GM19438 (cell line): ENCODE data around the gene MMP13.
A peak's percentile ranks its signal among the peaks of the same experiment; 100 is the strongest.
"Not testable (repeated sequence)": the region's sequence is repeated elsewhere in the genome, so short reads cannot be mapped to it uniquely, and the experiment has no call there.

Experiments used
- ATAC-seq: cut with Tn5 transposase; IDR thresholded peaks from one replicate; pipeline ENCODE4 v1.9.1; 2021; ENCODE audit warnings: low read depth; ENCODE audit not compliant: unreplicated experiment

Gene MMP13

GRCh38 chr11:102955624-102956023 is at the start of gene MMP13:
Gene MMP13 (minus strand): TSS chr11:102955732. CDS start chr11:102955705, 27 bp downstream.
- no peak for ATAC-seq

- not testable (repeated sequence) for ATAC-seq
These were observed 48.7 kb upstream of the MMP13 start for GRCh38 chr11:103004234-103004633.

DNA sequence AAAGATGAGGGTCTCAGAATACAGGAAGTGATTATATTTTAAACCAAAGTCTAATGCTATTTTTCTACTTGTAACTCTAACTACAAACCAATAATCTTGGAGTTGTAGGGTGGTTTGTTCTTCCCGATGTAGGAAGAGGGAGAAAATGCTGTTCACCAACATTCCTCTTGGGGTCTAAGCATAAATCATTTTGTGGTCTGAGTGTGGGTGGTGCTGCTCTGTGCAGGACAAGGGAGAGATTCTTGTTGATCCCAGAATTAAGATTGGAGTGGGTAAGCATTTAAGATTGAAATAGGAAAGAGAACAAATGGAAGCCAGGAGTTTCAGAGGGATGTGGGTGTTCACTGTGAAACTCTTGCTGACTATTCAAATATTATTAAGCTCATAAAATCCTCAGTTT is 38.6 kb upstream of the MMP13 start:
- no peak for ATAC-seq

DNA sequence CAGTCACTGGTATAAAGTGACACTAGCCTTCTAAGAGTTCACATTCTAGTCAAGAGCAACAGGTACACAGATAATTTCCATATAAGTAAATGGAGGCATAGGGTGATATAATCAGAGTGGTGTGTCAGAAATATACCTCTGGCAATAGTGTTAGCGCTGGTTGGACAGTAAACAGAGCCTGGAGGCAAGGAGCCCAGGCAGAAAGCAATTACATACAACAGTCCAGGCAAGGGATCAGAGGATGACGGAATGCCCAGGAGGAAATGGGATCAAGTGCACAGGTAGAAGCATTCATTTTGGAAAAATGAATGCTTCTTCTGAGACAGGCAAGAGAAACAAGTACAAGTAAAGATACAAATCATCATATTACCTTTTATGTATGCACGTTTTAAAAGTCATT is 36.2 kb upstream of the MMP13 start:
- no peak for ATAC-seq

- ATAC-seq, result no peak
These were observed 34.6 kb upstream of the MMP13 start for GRCh38 chr11:102990145-102990544.

DNA sequence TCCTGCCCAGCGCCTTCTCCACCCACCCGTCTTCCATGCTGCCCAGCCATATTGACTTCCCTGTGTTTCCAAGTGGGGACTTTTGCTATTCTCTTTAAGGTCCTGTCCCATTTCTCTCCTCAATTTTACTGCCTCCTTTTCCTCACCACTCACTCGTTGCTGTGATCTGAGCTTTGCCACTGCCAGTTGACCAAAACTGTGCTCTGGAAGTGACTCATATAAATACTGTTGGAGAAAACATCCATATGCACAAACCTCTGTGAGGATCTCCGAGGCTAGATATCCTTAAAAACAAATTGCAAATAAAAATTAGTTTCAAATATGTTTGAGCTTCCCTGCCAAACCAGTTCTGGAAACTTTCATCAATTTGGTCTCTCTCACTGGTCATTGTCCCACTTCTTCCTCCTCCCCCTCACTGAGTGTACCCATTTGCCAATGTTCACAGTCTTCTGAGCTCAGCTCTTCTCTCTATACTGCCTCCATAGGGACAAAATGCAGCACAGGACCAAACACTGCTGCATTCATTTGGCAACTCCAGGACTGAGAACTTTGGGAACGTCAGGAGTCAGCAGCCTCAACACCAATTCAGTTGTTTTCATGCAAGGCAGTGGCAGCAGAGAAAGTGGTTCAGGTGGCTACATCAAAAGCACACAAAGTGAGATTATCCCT is 34.0 kb upstream of the MMP13 start:
- no peak for ATAC-seq

DNA sequence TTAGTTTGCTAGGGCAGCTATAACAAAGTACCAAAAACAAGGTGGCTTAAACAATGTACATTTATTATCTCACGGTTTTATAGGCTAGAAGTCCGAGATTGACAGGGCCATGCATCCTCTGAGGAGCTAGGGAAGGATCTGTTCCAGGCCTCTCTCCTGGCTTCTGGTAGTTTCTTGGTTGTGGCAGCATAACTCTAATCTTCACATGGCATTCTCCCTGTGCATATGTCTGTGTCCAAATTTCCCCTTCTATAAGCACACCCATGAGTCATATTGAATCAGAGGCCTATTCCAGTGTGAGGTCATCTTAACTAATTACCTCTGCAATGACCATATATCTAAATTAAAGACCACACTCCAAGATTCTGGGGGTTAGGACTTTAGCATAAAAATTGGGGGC is 31.3 kb upstream of the MMP13 start:
- no peak for ATAC-seq

DNA sequence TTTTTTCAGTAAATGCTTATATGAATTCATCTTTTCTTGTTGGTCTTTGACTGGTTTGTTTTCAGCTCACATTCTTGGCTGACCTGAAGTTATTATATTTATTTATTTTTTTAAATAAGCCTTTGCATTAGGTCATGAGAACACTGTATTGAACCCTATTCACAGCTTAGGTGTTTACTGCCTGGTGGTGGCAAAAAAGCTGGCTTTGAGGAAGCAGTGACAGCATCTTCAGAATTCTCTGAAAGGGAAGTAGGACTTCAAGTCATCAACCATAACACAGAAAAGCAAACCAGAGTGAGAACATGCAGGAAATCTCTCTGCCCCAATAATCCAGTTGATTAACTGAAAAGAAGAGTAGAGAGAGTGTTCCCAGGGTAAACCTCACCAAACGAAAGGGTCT is 30.3 kb upstream of the MMP13 start:
- peak; percentile 55 for ATAC-seq

DNA sequence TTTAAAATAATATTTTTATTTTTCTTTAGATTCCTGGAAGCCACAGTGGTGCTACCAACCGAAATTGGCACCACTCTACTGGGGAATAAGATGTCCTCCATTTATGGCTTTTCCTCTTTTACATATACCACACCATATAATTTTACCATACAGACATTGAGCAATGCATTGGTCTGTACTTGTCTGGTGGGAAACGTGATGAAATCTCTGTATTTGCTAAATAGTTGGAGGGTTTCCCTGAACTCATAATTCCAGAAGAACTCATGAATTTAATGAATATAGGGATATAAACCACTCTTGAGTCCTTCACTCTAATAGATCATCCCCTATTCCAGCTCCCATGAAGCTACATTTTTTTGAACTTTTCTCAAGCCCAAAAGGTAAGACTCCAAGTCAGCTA is 28.0 kb upstream of the MMP13 start:
- no peak for ATAC-seq

DNA sequence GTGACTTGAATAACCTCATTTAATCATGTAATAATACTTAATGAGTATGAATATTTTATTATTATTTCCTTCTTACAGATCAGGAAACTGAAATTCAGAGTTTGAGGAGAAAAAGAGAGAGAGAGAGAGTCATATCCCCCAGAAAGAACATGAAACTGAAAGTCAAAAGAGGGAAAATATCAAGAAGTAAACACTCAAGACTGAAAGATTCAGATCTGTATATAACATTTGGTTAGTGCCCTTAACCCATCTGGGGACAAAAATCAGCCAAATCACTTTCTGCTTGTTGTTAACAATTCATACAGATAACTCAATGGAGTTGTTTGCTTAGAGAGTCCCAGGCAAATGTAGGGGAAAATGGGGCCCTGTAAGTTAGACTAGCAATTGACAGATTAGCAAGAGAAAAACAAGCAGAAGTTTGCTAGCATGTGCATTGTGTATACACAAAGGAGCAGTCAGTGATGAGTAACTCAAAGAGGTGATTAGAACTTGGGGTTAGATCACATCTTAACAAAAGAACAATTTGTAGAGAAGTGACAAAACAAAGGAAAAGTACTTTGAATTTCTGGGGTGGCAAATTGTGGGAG is 25.9 kb upstream of the MMP13 start:
- no peak for ATAC-seq

GRCh38 chr11:102974552-102975280 is 19.2 kb upstream of the MMP13 start:
- ATAC-seq, result no peak

DNA sequence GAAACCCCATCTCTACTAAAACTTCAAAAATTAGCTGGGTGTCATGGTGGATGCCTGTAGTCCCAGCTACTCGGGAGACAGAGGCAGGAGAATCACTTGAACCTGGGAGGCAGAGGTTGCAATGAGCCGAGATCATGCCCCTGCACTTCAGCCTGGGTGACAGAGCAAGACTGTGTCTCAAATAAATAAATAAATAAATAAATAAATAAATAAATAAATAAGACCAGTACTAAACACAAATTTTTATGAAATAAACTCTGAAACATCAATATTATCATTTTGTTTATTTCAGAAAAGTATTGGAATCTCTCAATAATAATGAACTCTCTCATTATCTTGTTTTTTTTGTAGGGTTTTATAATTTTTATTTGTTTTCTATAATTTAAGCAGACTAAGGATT is 18.2 kb upstream of the MMP13 start:
- not testable (repeated sequence) for ATAC-seq

- ATAC-seq, result no peak
These were observed 17.3 kb upstream of the MMP13 start for GRCh38 chr11:102972853-102973252.

DNA sequence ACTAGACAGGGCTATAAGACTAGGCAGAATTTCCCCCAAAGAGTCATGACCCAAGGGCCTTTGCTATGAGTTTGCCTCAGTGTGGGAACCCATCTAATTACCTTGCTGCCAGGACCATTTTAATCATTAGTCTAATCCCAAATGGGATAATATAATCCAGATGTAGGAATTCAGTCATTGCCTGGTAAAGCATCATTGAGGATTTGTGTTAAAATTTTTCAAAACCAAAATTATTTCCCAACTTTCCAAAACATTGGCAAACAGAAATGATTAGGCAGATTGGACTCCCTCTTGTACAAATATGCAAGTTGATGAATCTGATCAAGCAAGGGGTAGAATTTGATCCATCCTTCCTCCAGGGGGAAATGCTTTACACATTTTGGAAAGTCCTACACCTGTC is 16.2 kb upstream of the MMP13 start:
- ATAC-seq, result no peak

DNA sequence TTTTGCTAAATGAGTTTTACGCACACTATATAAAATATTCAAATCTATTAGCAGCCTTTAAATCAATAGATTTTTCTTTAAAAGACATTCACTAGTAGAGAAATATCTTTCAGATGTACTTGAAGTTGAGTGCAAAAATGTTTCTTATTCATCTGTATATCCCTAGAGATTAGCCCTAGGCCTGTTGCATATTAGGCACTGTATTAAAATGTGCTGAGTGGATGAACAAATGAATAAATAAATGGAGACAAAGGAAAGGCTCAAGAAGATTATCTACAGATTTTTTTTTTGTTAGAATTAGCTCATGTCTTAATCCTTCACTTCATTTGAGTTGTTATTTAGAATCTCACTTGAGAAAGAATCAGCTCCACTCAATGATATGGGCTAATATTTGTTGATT is 12.0 kb upstream of the MMP13 start:
- ATAC-seq, result no peak

GRCh38 chr11:102966011-102966410 is 10.5 kb upstream of the MMP13 start:
- ATAC-seq, result no peak

- ATAC-seq, result no peak
These were observed 9.3 kb upstream of the MMP13 start for GRCh38 chr11:102964867-102965266.

DNA sequence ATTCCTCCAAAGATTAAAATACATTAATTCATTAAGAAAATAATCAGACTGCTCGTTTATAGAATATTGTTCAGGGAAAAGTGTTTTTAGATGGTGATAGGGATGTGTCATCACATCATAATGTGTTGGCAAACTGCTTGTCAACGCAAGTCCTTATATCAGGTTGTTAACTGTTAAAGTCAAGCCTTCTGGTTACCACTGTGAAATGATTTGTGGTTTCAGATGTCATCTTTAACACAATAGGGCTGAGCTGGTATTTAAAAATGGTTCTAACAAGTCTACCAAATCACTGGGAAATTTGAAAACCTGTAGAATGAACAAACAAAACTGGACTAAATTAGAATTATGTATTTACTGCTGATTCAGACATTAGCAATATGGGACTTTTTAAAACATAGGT is 2.4 kb upstream of the MMP13 start:
- ATAC-seq, result no peak

GRCh38 chr11:102950622-102951081 is 4.9 kb downstream of the MMP13 start:
- no peak for ATAC-seq

DNA sequence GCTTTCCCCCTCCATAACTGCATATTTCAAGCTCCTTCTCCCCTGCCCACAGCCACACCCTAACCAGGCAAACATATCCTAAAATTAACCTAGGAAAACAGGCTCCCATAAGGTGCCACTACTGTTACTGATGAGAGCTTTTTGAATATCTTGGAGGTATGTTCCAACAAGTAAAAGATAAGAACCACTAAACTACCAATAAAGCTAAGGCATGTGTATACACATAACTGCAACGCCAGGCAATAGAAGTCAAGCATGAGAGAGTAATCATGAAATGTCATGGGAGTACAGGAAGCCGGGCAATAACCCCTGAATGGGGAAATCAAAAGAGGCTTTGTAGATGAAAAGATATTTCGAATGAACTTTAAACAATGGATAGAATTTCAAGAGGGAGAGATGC is 9.3 kb downstream of the MMP13 start:
- no peak for ATAC-seq

- ATAC-seq, result peak; percentile 91
These were observed 14.6 kb downstream of the MMP13 start for GRCh38 chr11:102940714-102941588.
